Tibial nerve (tissue), 3 donors: ENCODE data around the gene KXD1.

ENCODE experiments used
- CTCF ChIP-seq, 5 experiments: fragments of 200-600 bp in 3 of 5; fragments of 450-650 bp in 2 of 5; sonication (generic) in 3 of 5; IDR thresholded peaks; one replicate each; pipeline ENCODE4 v1.5.1; 2016 to 2019; ENCODE audit warnings: antibody characterized with exemption in 5 of 5, mild to moderate bottlenecking in 3 of 5, moderate library complexity in 2 of 5
- POLR2A ChIP-seq, 2 donors: fragments of 450-650 bp; IDR thresholded peaks; one replicate each; pipeline ENCODE4 v1.6.1; 2017; ENCODE audit warnings: antibody characterized with exemption in 2 of 2, mild to moderate bottlenecking in 2 of 2, moderate library complexity in 2 of 2

- TF ChIP-seq CTCF (IDR thresholded peaks at IDR 0.05) = no peak
- no peak for TF ChIP-seq POLR2A (IDR thresholded peaks at IDR 0.05)
Measured at GRCh38 chr19:18612051-18612771, 54.5 kb downstream of the KXD1 start.
